ENCODE measurements around the gene PTPRG. TPM values are rescaled to one million over a fixed set of nuclear protein-coding genes. Genes with fewer than 3 reads are reported as not detected.

Gene PTPRG
- total and polyA plus RNA-seq, 4 donors, result 3.6 to 35.6 (median 8.1) TPM

GRCh38 chr3:61582846-61583245, 21.5 kb downstream of the PTPRG start (continued):
- no peak for TF ChIP-seq GABPA (IDR thresholded peaks at IDR 0.05 in 1 of 2, conservative IDR thresholded peaks at IDR 0.05 in 1 of 2)
- TF ChIP-seq RAD21 (IDR thresholded peaks at IDR 0.05), result no peak
- TF ChIP-seq JUND (IDR thresholded peaks at IDR 0.05), result no peak
- TF ChIP-seq MAX (IDR thresholded peaks at IDR 0.05), result no peak
- no peak for TF ChIP-seq HNF4G (IDR thresholded peaks at IDR 0.05)
- TF ChIP-seq FOXA2 (IDR thresholded peaks at IDR 0.05), result no peak

GRCh38 chr3:61583890-61584875, 22.8 kb downstream of the PTPRG start:
- Histone ChIP-seq H3K4me3 (ENCODE audit: low read depth in 1 of 3, low read length in 3 of 3) (no peak overlapping the region), H3K9ac (ENCODE audit: low read depth in 1 of 2, low read length in 2 of 2) (no peak overlapping the region), H3K27ac (ENCODE audit: low read depth in 1 of 2, low read length in 2 of 2) (no peak overlapping the region), H3K9me3 (ENCODE audit: control insufficient read depth in 4 of 4, low read length in 3 of 4) (no peaks in the 10 kb centered on the region), H3K36me3 (ENCODE audit: control insufficient read depth in 4 of 4, insufficient read depth in 3 of 4, low read depth in 1 of 4, low read length in 3 of 4) (no peaks in the 10 kb centered on the region), H3K4me1 (ENCODE audit: control insufficient read depth in 4 of 4, insufficient read depth in 4 of 4, low read length in 3 of 4) (peaks cover 0 to 4% (median 1%) of the 10 kb centered on the region in 4 donors), H3K27me3 (ENCODE audit: control insufficient read depth in 4 of 4, insufficient read depth in 4 of 4, low read length in 3 of 4) (no peaks in the 10 kb centered on the region)
- TF ChIP-seq REST (IDR thresholded peaks at IDR 0.05), result no peak
- TF ChIP-seq MAX (IDR thresholded peaks at IDR 0.05), result no peak
- TF ChIP-seq SP1 (IDR thresholded peaks at IDR 0.05), result no peak
- TF ChIP-seq ATF3 (IDR thresholded peaks at IDR 0.05), result no peak
- TF ChIP-seq JUND (IDR thresholded peaks at IDR 0.05), result no peak
- no peak for TF ChIP-seq FOXA1 (IDR thresholded peaks at IDR 0.05)
- no peak for TF ChIP-seq GABPA (IDR thresholded peaks at IDR 0.05 in 1 of 2, conservative IDR thresholded peaks at IDR 0.05 in 1 of 2)
- no peak for TF ChIP-seq TAF1 (conservative IDR thresholded peaks at IDR 0.05)
- TF ChIP-seq RXRA (IDR thresholded peaks at IDR 0.05), result no peak
- no peak for TF ChIP-seq EGR1 (IDR thresholded peaks at IDR 0.05; ENCODE audit: low read depth in 2 of 2)
- TF ChIP-seq ZBTB33 (IDR thresholded peaks at IDR 0.05), result no peak
- TF ChIP-seq NR2F2 (IDR thresholded peaks at IDR 0.05), result no peak
- no peak for TF ChIP-seq HNF4A (conservative IDR thresholded peaks at IDR 0.05)
- no peak for TF ChIP-seq HNF4G (IDR thresholded peaks at IDR 0.05)
- no peak for TF ChIP-seq FOXA2 (IDR thresholded peaks at IDR 0.05)
- 73% methylated on average over 10 of the region's 10 CpGs for WGBS
- DNase-seq (ENCODE audit: low spot score), result no peak

Data from liver (tissue), 9 donors.